Progenitor cell of endocrine pancreas (in vitro differentiated cells): ENCODE data around the gene STXBP5. TPM values are rescaled to one million over a fixed set of nuclear protein-coding genes. Genes with fewer than 3 reads are reported as not detected.

ENCODE experiments used
- DNase-seq: peaks from one replicate; pipeline ENCODE4 v3.0.0; 2021; ENCODE audit warnings: low spot score; ENCODE audit not compliant: unreplicated experiment
- H3K27ac Mint-ChIP-seq: 2 replicates; pipeline ENCODE4 v1.8.0; 2021; ENCODE audit warnings: mild to moderate bottlenecking, moderate library complexity, mixed read lengths
- H3K27me3 Mint-ChIP-seq: 2 replicates; pipeline ENCODE4 v1.8.0; 2021; ENCODE audit warnings: mixed read lengths
- H3K36me3 Mint-ChIP-seq: 2 replicates; pipeline ENCODE4 v1.8.0; 2022; ENCODE audit warnings: mixed read lengths; ENCODE audit not compliant: insufficient read depth
- H3K4me1 Mint-ChIP-seq: 2 replicates; pipeline ENCODE4 v1.8.0; 2021; ENCODE audit warnings: low read depth, mixed read lengths
- H3K4me3 Mint-ChIP-seq: 2 replicates; pipeline ENCODE4 v1.8.0; 2021; ENCODE audit warnings: low read depth, mild to moderate bottlenecking, moderate library complexity, mixed read lengths
- H3K9me3 Mint-ChIP-seq: 2 replicates; pipeline ENCODE4 v1.8.0; 2021; ENCODE audit warnings: low read depth, mixed read lengths
- CTCF ChIP-seq: fragments of 200-600 bp; sonication (generic); IDR thresholded peaks from one replicate; pipeline ENCODE4 v1.5.0; 2021; ENCODE audit warnings: antibody characterized with exemption, mild to moderate bottlenecking; ENCODE audit not compliant: unreplicated experiment
- total RNA-seq: library from RNA; stranded (reverse); gene quantifications from 2 replicates; pipeline ENCODE4 v1.2.1, GENCODE V29; 2021

Gene STXBP5
- total RNA-seq, 1 donor from 2014 or later: 43.0 TPM

- Mint-ChIP-seq H3K4me1 (peaks cover 16% of the 10 kb centered on the region), H3K27me3 (no peaks in the 10 kb centered on the region), H3K4me3 (no peak overlapping the region), H3K27ac (no peak overlapping the region), H3K36me3 (peaks cover 23% of the 10 kb centered on the region), H3K9me3 (no peaks in the 10 kb centered on the region)
- no peak for DNase-seq
- peak; percentile 55 for TF ChIP-seq CTCF
Observed at GRCh38 chr6:147222160-147222838, 18.1 kb downstream of the STXBP5 start.

- DNase-seq: no peak
- Mint-ChIP-seq H3K27me3 (no peaks in the 10 kb centered on the region), H3K27ac (no peak overlapping the region), H3K4me3 (no peak overlapping the region), H3K36me3 (peaks cover 20% of the 10 kb centered on the region), H3K9me3 (no peaks in the 10 kb centered on the region), H3K4me1 (peaks cover 18% of the 10 kb centered on the region)
- TF ChIP-seq CTCF: no peak
Observed at GRCh38 chr6:147223736-147224135, 19.5 kb downstream of the STXBP5 start.

DNA sequence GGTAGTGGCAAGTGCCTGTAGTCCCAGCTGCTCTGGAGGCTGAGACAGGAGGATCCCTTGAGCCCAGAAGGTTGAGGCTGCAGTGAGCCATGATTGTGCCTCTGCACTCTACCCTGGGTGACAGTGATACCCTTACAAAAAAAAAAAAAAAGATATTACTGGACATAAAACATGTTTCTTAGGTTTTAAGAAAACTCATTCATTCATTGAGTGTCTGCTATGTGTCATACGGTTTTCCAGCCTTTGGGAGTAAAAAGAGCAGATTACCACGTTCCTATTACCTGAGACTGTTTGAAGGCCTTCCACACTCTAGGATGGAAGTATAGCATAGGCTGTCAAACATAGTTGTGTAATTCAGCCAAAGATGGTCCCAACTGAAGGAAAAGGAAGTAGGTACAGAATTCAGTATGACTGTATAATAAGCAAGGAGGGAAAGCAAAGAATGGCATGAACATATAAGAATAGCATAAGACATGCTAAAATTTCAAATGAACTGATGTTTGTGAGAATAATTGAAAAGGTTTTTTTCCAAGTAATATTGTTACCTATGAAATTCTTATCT lies 22.0 kb downstream of the STXBP5 start:
- Mint-ChIP-seq H3K27me3 (no peaks in the 10 kb centered on the region), H3K36me3 (peaks cover 10% of the 10 kb centered on the region)
- no peak for DNase-seq

DNA sequence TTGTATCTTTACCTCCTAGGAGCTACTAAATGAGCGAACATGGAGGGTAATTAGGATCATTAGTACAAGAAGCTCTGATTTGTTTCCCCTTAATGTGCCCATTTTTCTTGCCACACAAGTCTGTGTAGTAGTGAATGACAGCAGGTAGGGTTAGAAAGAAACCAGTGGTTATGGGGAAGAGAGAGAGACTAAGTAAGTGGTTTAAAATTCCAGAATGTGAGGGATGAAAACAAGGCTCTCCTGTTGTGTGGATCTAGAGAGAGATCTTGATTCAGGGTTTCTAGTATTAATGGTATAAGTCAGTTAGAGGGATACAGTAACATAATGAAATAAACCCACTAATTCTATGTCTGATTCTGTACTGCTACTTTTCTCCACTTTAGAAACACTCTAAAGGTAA lies 22.7 kb downstream of the STXBP5 start:
- Mint-ChIP-seq H3K4me3 (no peak overlapping the region), H3K27ac (peak overlapping the region; percentile 29), H3K9me3 (no peaks in the 10 kb centered on the region), H3K4me1 (peaks cover 12% of the 10 kb centered on the region), H3K27me3 (no peaks in the 10 kb centered on the region), H3K36me3 (peaks cover 8% of the 10 kb centered on the region)
- no peak for TF ChIP-seq CTCF
- no peak for DNase-seq

More for the DNA sequence above, 22.0 kb downstream of the STXBP5 start:
- peaks cover 14% of the 10 kb centered on the region for H3K4me1 Mint-ChIP-seq
- no peaks in the 10 kb centered on the region for H3K9me3 Mint-ChIP-seq
- TF ChIP-seq CTCF: no peak
- H3K27ac Mint-ChIP-seq: no peak overlapping the region
- no peak overlapping the region for H3K4me3 Mint-ChIP-seq

DNA sequence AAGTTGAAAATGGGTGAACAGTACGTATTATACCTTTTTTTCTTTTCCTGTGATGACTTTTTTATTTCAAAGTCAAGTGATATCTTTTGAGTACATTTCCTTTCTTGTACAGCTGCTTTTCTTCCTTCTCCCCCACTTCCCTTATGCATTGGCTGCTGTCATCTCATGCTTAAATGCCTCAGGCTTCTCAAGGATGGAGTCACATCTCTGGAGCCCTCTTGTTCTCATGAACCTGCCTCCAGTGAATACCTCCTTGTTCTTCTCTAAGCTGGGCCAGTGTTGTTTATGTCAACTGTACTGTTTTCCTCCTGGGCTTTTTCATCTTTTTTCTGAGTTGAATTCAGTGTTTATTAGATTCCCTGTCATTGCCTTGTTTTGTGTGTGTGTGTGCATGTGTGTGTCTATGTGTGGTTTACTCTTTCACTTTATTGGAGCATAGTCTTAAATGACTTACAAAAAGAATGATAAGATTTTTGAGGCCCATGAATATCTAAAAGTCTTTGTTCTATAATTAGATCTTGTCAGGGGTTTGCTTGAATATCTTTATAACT lies 23.6 kb downstream of the STXBP5 start:
- Mint-ChIP-seq H3K27ac (no peak overlapping the region), H3K36me3 (peaks cover 7% of the 10 kb centered on the region), H3K4me3 (no peak overlapping the region), H3K9me3 (no peaks in the 10 kb centered on the region), H3K27me3 (no peaks in the 10 kb centered on the region), H3K4me1 (peaks cover 6% of the 10 kb centered on the region)
- DNase-seq: no peak
- TF ChIP-seq CTCF: no peak
